ENCODE measurements around the gene ARHGAP28. TPM values are rescaled to one million over a fixed set of nuclear protein-coding genes. Genes with fewer than 3 reads are reported as not detected.

Gene ARHGAP28
- total RNA-seq, 6 experiments from 2014 or later: 0.13 to 1.7 (median 0.61) TPM; not detected in 1

DNA sequence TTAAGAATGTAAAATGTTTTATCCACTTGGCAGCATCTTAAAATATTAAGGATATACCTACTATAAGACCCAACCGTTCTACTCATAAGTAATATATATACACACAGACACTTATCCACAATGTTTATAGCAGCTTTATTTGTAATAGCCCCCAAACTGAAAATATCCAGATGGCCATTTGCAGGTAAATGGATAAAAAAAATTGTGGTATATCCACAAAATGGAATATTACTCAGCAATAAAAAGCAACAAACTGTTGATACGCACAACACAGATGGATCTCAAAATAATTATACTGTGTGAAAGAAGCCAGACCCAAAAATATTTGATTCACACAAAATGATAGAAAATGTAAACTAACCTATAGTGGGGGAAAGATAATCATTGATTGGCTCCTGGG lies 122.0 kb downstream of the ARHGAP28 start:
- Histone ChIP-seq H3K27me3 (no peaks in the 10 kb centered on the region), H3K4me3 (no peak overlapping the region), H3K9me3 (no peaks in the 10 kb centered on the region), H3K36me3 (no peaks in the 10 kb centered on the region), H3K4me1 (no peaks in the 10 kb centered on the region), H3K27ac (no peak overlapping the region)
- DNase-seq (no peak), ATAC-seq (no peak)
- 85% methylated on average over 2 of the region's 2 CpGs for WGBS (ENCODE audit: insufficient coverage, low coverage, low lambda C conversion rate, missing lambda C conversion rate)
- no peak for TF ChIP-seq POLR2A (IDR thresholded peaks at IDR 0.05)
- TF ChIP-seq, protein P1, sequence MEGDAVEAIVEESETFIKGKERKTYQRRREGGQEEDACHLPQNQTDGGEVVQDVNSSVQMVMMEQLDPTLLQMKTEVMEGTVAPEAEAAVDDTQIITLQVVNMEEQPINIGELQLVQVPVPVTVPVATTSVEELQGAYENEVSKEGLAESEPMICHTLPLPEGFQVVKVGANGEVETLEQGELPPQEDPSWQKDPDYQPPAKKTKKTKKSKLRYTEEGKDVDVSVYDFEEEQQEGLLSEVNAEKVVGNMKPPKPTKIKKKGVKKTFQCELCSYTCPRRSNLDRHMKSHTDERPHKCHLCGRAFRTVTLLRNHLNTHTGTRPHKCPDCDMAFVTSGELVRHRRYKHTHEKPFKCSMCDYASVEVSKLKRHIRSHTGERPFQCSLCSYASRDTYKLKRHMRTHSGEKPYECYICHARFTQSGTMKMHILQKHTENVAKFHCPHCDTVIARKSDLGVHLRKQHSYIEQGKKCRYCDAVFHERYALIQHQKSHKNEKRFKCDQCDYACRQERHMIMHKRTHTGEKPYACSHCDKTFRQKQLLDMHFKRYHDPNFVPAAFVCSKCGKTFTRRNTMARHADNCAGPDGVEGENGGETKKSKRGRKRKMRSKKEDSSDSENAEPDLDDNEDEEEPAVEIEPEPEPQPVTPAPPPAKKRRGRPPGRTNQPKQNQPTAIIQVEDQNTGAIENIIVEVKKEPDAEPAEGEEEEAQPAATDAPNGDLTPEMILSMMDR (IDR thresholded peaks at IDR 0.05): no peak
- intact Hi-C loops (cut with DNase I): no loop called here

DNA sequence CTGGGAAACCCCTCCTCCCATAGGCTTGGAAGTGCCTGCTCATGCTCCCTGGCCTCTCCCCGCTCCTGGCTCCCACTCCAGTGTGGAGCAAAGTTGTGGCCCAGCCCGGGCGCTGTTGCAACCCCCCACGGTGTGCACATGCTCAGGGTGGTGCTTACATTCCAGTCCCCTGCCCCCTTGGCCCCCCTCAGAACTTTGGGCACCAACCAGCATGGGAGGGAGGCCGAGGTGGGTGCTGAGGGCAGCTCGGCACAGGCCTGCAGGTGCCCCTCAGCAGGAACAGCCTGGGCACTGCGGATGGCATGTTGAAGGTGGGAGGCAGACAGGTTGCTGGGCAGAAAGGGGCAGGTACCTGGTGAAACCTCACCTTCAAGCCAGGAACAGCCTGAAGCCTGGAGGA lies 125.3 kb downstream of the ARHGAP28 start:
- WGBS (ENCODE audit: insufficient coverage, low coverage, low lambda C conversion rate, missing lambda C conversion rate): 80% methylated on average over 1 of the region's 7 CpGs
- no peak overlapping the region for H3K27ac ChIP-seq
- ATAC-seq: peak in 1 of 4 donors; percentile 12
- no peak overlapping the region for H3K4me3 ChIP-seq
- no peaks in the 10 kb centered on the region for H3K27me3 ChIP-seq
- H3K9me3 ChIP-seq: no peaks in the 10 kb centered on the region
- H3K4me1 ChIP-seq: no peaks in the 10 kb centered on the region
- H3K36me3 ChIP-seq: no peaks in the 10 kb centered on the region
- TF ChIP-seq POLR2A (IDR thresholded peaks at IDR 0.05): no peak
- DNase-seq: no peak
- intact Hi-C loops (cut with DNase I): no loop called here

DNA sequence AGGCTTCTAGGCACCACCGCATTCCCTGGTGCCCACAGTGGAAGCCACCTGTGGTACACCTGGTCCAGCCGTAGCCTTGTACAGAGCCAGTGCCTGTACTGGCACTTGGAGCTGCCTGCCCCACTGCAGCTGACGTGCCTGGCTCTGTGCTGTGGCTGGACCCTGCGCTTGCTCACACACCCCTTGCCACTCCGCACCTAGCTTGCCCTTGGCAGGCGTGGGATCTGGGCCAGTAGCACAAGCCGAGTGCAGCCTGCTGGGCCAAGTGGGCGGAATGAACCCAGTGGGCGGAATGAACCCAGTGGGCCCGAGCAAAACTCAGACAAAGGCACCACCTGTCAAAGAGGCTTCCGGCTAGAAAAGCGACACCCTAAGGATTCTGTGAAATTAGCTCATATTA lies 126.3 kb downstream of the ARHGAP28 start:
- intact Hi-C loops (cut with DNase I): no loop called here

DNA sequence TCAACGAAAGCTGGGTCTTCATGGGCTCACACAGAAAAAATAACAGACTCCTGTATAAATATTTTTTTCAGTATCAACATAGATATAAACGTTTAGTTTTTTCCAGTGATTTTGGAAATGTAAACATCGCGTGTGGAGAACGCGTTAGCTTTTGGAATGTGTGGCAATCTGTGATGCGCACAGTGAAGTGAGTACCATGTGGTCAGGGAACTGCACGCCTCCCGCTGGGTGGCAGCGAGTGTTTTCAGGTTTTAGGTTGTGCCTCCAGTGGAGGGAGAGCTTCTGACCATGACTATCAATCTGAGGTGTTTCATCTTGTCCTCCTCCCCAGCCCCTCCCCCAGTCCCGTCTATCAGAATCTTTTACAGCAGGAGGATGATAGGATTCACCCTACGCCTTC lies 127.8 kb downstream of the ARHGAP28 start:
- TF ChIP-seq, protein P1 (IDR thresholded peaks at IDR 0.05): no peak
- no peak for TF ChIP-seq POLR2A (IDR thresholded peaks at IDR 0.05)
- Histone ChIP-seq H3K4me1 (no peaks in the 10 kb centered on the region), H3K4me3 (no peak overlapping the region), H3K27me3 (no peaks in the 10 kb centered on the region), H3K36me3 (no peaks in the 10 kb centered on the region), H3K27ac (no peak overlapping the region), H3K9me3 (no peaks in the 10 kb centered on the region)
- WGBS (ENCODE audit: insufficient coverage, low coverage, low lambda C conversion rate, missing lambda C conversion rate): 63% methylated on average over 12 of the region's 12 CpGs
- intact Hi-C loops (cut with DNase I): no loop called here
- no peak for ATAC-seq
- no peak for DNase-seq

More for the DNA sequence above, 126.3 kb downstream of the ARHGAP28 start:
- ATAC-seq (peak in 1 of 4 donors; percentile 39), DNase-seq (peak in 1 of 3 donors; percentile 19)
- TF ChIP-seq POLR2A (IDR thresholded peaks at IDR 0.05): no peak
- no peaks in the 10 kb centered on the region for H3K9me3 ChIP-seq
- no peak overlapping the region for H3K27ac ChIP-seq
- no peaks in the 10 kb centered on the region for H3K4me1 ChIP-seq
- no peaks in the 10 kb centered on the region for H3K36me3 ChIP-seq
- H3K4me3 ChIP-seq: no peak overlapping the region
- H3K27me3 ChIP-seq: no peaks in the 10 kb centered on the region
- WGBS (ENCODE audit: insufficient coverage, low coverage, low lambda C conversion rate, missing lambda C conversion rate): no CpG with 5 or more reads among the region's 12 CpGs

DNA sequence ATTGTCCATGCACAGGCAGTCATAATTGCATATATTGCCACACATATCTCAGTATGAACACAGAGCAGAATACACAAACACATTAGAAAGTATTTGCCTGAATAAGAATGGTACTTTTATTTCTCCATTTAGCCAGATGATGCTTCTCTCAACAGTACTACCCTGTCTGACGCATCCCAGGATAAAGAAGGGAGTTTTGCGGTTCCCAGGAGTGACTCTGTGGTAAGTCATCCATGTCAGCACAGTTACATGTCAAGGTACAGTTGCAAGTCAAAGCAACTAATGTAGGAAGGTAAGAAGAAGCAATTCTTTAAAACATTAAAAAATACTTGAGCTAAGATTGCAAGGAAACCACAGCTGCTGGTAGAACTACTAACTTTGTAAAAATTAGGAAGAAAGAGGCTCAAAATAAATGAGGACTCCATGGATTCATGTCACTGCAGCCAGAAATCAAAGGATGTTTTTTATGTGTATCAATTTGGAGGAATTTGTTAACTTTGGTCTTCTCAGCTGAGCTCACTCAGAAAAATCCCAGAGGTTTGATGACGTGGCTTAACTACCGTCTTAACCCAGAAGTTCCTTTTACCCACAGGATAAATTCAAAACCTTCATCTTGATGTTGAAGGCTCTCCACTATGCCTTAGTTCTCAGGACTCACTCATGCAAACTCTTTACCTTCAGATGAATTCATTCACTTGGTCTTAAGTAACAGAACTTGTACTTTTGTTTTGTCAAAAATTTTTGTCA lies 130.3 kb downstream of the ARHGAP28 start:
- Histone ChIP-seq H3K4me1 (no peaks in the 10 kb centered on the region), H3K27ac (no peak overlapping the region), H3K9me3 (no peaks in the 10 kb centered on the region), H3K4me3 (no peak overlapping the region), H3K27me3 (no peaks in the 10 kb centered on the region), H3K36me3 (no peaks in the 10 kb centered on the region)
- 61% methylated on average over 4 of the region's 4 CpGs for WGBS (ENCODE audit: insufficient coverage, low coverage, low lambda C conversion rate, missing lambda C conversion rate)
- ATAC-seq (no peak), DNase-seq (no peak)
- intact Hi-C loops (cut with DNase I): no loop called here
- TF ChIP-seq, protein P1 (IDR thresholded peaks at IDR 0.05): no peak
- no peak for TF ChIP-seq POLR2A (IDR thresholded peaks at IDR 0.05)

Measured in right lobe of liver (tissue), 6 donors.